GM18508 (cell line): ENCODE results near the gene ASB2.

Source experiments
- ATAC-seq: cut with Tn5 transposase; IDR thresholded peaks from one replicate; pipeline ENCODE4 v1.9.1; 2021; ENCODE audit warnings: moderate number of reproducible peaks; ENCODE audit not compliant: insufficient read depth, unreplicated experiment

ASB2 gene

GRCh38 chr14:94001501-94002396, 25.4 kb upstream of the ASB2 start:
- no peak for ATAC-seq

- ATAC-seq: no peak
These were observed 24.6 kb upstream of the ASB2 start for GRCh38 chr14:94001016-94001415.

GRCh38 chr14:94000267-94000666, 23.9 kb upstream of the ASB2 start:
- ATAC-seq: no peak

- no peak for ATAC-seq
These were observed 23.2 kb upstream of the ASB2 start for GRCh38 chr14:93999573-93999972.

GRCh38 chr14:93998871-93999403, 22.6 kb upstream of the ASB2 start:
- ATAC-seq: no peak

GRCh38 chr14:93997916-93998870, 21.8 kb upstream of the ASB2 start:
- ATAC-seq: no peak

GRCh38 chr14:93997082-93997481, 20.7 kb upstream of the ASB2 start, which contains the start of gene CCDC197:
Gene CCDC197 (plus strand): TSS chr14:93997301. CDS start chr14:93998132, 831 bp downstream.
- ATAC-seq: no peak

GRCh38 chr14:93996130-93996695, 19.8 kb upstream of the ASB2 start:
- ATAC-seq: no peak

- no peak for ATAC-seq
These were observed 18.7 kb upstream of the ASB2 start for GRCh38 chr14:93994919-93995682.

- ATAC-seq: no peak
These were observed 17.0 kb upstream of the ASB2 start for GRCh38 chr14:93993382-93993781.

- ATAC-seq: no peak
These were observed 15.3 kb upstream of the ASB2 start for GRCh38 chr14:93991649-93992048.

- no peak for ATAC-seq
These were observed 14.8 kb upstream of the ASB2 start for GRCh38 chr14:93991212-93991611.

- no peak for ATAC-seq
These were observed 13.6 kb upstream of the ASB2 start for GRCh38 chr14:93989939-93990338.

GRCh38 chr14:93987815-93988476, 11.6 kb upstream of the ASB2 start:
- ATAC-seq: no peak

GRCh38 chr14:93987376-93987775, 11.0 kb upstream of the ASB2 start:
- no peak for ATAC-seq

- no peak for ATAC-seq
These were observed 10.6 kb upstream of the ASB2 start for GRCh38 chr14:93986955-93987354.

- ATAC-seq: no peak
These were observed 8.6 kb upstream of the ASB2 start for GRCh38 chr14:93984987-93985410.

GRCh38 chr14:93984070-93984469, 7.7 kb upstream of the ASB2 start:
- no peak for ATAC-seq
